ENCODE results near the gene MTMR3.

MTMR3 gene

DNA sequence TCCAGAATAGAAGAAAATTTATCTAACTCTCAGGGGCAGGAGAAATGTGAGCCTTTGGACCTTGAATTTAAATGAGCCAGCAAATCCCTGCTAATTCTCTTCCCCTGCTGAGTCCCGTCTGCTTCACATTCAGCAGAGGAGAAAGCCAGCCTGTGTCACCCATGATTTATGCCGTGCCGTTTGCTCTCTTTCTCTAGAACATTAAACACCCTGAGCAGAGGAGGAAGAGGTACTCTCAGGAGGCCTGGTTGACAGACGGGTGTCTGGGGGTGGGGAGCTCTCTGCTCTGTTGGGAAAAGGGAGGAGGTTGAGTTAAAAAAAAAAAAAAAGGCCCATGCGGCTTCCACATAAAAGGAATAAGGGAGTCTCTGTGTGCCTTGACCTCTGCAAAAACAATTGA lies 11.3 kb upstream of the MTMR3 start:
- DNase-seq: no peak

DNA sequence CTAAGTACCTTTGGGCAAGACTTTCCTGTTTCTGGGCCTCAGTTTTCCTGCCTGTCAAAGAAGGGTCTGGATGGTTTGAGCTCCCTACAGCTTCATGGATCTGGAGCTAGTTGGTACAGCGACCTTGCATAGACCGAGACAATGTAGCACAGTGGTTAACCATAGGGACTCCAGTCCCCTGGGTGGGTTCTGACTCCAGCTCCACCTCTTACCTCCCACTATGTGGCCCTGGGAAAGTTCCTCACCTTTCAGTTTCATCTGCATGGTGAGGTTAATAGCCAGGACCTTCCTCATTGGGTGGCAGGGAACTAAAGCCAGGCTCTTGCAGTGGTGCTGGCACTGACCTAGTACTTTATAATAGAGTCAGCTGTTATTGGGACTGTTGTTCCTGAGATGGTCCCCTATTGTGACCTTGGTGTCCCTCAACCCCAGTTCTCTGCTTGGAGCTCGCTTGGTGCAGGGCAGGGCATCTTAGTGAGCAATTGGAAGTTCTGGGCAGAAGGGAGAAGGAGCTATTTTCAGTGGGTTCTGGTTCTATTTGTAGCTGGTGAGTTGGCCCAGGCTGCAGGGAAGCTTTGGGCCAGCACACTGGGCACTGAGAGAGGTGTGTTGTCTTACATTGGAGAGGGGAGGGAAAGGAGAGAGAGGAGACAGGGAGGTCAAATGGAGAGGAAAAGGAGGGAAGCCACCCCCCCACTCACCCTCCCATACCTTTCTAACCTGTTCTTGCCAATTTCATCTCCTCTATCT lies 10.7 kb upstream of the MTMR3 start:
- DNase-seq: no peak

DNA sequence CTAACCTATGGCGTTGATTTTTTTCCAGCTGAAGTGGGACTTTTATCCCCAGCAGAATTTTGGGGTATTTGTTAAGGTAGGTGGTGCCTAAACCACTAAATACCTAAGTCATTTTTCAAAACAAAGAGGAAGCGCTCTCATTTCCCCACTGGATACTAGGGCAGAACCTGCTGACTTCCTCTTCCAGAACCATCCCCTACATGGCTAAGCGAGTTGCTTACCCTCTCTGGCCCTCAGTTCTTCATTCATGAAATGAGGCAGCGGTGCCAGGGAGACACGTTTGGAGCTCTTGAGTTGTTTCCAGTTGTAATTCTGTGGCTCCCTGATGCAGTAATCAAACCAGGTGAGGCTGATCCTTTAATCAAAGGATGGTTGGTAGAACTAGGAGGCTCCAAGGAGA lies 10.0 kb upstream of the MTMR3 start:
- no peak for DNase-seq

DNA sequence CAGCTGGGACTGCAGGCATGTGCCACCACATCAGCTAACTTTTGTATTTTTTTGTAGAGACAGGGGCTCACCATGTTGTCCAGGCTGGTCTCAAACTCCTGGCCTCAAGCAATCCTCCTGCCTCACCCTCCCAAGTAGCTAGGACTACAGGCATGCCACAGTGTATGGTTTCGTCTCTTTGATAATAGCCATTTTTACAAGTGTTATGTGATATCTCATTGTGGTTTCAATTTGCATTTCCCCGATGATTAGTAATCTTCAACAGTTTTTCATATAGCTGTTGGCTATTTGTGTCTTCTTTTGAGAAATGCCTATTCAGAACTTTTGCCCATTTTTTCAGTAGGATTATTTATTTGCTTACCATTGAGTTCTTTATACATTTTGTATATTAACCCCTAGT lies 9.0 kb upstream of the MTMR3 start:
- DNase-seq: no peak

DNA sequence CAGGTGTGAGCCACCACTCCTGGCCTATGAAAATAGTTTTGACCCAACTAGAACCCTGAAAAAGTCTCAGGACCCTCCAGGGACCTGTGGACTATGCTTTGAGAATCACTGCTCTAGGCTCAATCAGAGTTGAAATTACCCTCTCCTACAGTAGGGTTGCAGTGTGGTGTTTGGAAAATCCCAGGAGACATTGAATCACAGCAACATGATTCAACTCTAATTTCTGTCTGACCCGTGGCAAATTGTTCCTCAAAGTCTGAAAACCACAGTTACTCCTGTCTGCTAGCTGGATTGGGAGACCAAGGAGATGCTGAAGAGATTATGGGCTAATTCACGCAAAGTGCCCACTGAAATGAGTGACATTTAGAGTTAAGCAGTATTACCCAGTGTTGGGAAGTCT lies 5.4 kb upstream of the MTMR3 start:
- DNase-seq: no peak

DNA sequence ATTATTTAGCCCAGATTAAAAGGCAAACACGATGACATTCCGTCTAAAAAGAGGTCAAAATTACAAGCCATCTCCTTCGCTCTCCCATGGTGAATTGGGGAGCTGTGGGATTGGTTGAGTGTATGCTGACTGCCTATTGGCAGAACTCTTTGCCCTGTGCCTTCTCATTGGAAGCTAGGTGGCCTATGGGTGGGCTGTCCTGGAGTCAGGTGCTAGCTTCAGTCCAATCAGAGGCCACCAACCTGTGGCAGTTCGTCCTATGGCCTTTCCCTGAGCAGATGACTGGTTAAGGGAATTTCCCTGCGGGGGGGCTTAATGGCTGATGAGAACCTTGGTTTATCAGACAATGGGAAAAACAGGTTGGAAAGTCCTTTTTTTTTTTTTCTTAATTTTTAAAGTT lies 3.2 kb upstream of the MTMR3 start:
- no peak for DNase-seq

DNA sequence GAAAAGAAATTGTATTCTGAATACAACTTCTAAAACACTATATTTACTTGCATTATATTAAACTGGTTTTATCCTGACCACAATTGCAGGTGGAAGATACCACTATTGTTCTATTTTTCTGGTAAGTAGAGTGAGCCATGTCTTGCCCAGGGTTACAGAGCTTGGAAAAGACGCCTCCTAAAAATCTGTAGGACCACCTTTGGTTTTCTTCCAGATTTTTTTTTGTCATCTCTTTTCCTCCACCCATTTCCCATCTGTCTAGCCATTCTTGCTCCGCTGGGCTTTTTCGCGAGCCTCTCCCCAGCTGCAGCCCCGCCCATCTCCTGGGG lies 294 bp upstream of the MTMR3 start:
- no peak for DNase-seq

DNA sequence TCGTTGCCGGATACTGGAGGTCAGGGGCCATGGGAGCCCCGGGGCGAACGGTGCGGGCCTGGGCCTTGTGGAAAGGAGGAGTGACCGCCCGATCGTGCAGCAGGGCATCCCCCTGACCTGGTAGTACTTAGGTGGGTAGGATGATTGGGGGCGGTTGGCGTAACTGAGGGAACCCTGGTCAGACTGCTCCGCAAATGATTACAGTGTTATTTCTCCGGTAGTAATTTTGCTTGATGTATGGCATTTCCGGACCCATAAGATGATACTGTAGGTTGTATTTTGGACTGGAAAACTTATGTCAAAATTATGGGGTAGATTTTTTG lies 762 bp downstream of the MTMR3 start:
- no peak for DNase-seq

DNA sequence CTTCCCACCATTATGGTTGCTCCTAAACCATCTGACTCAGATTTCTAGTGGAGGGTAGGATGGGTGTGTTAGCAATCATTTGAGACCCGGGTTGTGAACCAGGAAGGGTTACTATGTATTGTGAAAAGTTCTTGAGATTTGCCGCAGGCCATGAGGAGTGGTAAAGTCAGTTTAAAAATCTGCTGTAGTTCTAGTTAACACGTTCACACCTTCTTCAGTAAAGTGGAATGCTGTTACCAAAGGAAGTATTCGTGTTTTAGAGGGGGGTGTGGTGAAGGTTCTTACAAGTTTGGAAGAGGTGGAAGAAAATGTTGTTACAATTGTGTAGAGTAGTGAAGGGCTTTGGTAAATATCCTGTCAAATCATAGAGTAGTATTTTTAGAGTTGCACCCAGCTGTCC lies 2.6 kb downstream of the MTMR3 start:
- DNase-seq: no peak

DNA sequence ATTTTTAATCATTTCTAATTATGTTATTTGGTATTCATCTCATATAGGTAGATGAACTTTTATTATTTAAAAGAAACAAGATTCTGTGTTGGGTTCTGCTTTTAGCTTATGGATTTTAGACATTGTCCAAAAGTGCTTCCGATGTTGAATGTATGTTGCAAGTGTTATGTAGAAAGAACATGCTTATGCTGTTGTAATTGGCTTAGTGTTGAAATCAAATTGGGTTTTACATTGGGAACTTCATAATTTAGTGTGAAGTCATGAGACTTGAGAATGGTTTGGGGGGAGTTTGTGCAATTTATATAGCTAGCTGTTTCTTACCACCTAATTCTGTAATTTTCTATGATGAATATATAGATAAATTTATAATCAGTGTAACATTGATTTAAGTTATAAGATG lies 3.6 kb downstream of the MTMR3 start:
- DNase-seq: no peak

DNA sequence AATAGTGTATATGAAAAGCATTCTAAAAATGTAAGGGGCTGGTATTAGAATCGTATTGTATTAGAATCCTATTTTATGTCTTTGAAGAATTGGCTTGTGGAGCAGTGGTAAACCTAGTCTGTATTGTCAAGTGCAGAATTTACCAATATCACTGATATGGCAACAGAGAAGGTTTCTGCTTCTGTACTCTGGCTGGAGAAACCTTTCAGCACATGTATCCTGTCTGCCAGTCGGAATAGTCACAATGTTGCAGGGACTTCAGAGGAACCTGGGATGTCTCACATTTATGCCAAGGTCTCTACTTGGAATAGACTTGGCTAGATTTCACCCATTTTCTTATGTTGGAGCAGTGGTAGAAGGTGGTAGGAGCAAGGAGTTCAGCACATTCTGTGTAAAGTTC lies 4.4 kb downstream of the MTMR3 start:
- DNase-seq: no peak

DNA sequence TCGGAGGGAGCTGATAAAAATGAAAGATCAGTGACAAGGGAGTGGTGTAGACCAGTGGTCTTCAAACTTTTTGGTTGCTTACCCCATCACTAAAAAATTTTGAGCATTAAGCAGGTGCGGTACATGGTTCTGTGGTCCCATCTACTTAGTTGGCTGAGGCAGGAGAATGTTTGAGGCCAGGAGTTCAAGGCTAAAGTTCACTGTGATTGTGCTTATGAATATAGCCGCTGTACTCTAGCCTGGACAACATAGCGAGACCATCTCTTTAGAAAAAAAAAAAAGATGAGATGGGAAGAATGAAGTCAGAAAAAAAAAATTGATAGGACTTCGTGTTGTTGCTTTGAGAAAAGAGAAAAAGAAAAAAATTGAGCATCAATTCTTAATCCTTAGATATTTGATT lies 7.8 kb downstream of the MTMR3 start:
- DNase-seq: no peak

DNA sequence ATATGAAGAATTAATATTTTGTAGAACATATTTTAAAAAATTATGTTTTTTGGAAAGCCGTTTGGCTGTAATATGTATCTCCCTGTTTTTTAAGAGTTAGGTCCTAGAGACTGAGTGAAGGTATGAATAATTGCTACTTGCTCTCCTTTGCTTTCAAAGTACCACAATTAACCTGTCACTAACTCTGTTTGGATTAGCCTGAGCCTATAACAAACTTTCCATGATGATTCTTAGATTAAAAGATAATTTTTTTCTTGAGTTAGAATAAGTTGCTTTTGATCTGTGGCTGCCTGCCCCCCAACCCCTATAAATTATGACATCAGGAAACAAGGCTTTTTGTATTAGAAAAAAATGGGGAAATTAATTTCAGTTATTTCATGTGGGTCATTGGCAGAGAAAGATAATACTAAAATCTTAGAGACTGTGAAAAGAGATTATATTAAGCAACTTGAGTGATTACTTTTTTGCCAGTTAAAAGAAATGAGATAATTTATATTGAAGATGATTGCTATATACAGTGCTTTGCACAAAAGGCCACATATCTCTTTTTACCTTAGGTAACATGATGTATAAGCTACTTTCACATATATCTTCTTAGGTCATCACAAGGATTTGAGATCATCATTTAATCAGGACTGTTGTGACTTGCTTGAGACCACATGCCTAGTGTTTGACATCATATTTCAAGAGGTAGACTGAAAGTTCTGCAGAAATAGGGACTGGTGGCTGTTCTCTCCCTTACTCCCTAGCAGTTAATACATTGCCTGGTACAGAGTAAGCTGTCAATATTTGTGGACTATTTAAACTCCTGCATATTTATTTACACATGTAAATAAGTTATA lies 9.6 kb downstream of the MTMR3 start:
- DNase-seq: no peak

DNA sequence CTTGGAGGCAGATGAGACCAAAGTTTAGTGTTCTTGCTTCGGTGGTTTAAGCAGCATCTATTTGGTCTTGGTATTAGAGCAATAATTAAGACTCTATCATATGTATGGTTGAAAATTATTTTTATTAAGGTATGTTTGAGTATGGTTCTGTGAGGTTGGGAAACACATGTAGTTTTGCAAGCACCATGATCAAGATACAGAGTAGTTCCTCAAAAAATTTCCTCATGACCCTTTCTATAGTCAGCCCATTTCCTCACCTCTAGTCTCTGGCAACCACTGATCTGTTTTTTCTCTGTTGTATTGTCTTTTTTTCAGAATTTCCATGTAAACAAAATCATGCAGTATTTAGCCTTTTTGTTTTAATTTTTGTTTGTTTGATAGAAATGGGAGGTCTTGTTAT lies 18.4 kb downstream of the MTMR3 start:
- DNase-seq: no peak

DNA sequence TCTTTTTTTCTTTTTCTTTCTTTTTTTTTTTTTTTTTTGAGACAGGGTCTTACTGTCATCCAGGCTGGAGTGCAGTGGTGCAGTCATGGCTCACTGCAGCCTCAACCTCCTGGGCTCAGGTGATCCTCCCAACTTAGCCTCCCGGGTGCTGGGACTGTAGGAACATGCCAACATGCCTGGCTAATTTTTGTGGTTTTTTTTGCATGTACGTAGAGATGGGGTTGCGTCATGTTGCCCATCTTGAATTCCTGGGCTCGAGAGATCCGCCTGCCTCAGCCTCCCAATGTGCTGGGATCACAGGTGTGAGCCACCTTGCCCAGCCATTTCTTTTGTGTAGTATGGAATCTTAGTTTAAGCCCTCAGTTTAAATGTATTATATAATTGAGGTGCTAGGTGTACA lies 20.4 kb downstream of the MTMR3 start:
- DNase-seq: no peak

DNA sequence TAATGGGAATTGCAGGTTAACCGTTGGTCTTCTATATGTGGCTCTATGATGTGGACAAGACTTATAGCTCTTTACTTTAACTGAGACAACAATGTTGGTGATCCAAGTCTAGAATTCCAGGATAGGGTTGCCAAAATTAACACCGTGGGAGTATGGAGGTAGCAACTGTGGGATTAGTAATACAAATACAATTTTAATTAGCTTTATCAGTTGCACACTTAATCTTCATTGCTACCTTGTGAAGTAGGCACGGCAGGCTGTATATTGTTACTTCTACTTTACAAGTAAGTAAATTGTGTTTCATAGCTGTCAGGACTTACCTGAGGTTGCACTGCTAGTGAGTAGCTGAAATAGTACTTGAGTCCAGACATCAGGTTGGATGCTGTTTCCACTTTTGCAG lies 21.0 kb downstream of the MTMR3 start:
- DNase-seq: no peak

DNA sequence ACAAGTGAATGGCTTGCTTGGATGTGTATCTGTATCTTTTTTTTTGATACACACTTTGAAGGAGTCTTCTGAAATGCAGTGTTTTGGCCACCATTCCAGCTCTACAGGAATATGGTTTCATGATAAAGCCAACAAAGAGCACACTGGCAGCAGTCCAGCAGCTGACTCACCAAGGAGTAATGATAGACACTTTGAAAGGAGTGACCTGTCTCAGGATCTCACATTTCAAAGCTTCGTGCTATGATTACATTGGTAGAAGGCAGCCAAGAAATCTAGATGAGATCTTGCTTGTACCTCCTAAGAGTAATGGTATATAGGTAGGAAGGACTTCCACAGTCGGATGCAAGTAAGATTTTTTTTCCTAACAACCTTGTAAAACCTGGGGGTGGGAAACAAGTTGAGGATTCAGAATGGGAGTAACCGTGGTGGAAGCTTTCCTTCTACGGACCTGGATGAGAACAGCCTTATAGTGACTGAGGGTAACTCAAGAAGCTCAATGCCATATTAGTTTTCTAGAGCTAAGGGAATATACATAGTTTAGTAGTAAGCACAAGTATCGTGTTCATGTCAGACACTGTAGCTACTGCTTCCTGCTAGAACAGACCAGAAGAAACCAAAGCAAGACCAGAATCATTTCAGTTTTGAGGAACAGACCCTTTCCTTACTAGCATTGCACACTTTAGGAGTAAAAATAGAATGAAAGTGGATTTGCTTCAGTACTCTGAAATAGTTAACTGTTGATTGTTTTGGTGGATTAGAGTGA lies 25.0 kb downstream of the MTMR3 start:
- DNase-seq: no peak

DNA sequence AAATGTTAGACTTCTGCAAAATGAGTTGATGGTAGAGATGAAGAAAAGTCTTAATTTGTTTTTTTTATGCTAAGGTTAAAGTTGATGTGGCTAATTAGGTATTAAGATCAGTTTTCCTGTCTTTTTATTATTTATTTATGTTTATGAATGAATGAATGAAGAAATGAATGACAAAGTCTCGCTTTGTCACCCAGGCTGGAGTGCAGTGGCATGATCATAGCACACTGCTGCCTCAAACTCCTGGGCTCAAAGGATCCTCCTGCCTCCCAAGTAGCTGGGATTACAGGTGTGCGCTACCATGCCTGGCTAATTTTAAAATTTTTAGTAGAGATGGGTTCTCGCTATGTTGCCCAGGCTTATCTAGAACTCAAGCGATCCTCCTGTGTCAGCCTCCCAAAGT lies 29.2 kb downstream of the MTMR3 start:
- no peak for DNase-seq

DNA sequence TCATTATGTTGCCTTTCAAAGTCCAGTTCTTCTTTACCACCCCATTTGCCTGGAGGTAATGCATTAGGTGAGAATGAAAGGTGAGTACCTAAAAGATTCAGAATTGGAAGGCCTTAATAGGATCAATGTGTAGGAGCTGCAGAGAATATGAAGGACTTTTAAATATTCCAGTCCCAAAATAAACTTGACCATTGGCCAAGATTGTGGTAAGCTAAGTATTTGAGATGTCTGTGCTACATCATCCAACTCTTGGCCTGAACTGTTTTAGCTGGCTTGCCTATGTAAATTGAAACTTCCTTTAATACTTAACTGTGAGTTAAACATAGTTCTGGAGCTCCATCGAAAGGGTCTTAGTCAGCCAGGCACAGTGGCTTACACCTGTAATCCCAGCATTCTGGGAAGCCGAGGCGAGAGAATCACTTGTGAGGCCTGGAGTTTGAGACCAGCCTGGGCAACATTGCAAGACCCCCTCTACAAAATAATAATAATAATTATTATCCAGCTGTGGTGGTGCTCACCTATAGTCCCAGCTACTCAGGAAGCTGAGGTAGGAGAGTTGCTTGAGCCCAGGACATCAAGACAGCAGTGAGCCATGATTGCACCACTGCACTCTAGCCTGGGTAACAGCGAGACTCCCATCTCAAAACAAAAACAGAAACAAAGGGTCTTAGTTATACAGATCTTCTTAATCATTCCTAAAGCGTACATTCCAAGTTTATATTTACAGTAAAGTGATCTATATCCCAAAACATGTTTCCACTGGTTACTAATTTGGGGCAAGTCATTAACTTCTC lies 29.8 kb downstream of the MTMR3 start:
- DNase-seq: no peak

DNA sequence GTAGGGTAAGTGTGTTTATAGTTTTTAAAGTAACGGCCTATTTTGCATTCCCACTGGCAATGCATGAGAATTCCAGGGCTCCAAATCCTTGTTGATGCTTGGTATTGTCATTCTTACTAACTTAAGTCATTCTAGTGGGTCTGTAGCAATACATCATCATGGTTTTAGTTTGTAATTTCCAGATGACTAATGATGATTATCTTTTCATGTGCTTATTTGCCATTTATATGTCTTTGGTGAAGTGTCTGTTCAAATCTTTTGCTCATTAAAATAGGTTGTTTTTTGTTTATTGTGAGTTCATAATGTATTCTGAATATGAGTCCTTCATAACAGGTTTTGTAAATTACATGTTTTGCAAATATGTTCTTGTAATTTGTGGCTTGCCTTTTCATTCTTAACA lies 31.2 kb downstream of the MTMR3 start:
- DNase-seq: no peak

DNA sequence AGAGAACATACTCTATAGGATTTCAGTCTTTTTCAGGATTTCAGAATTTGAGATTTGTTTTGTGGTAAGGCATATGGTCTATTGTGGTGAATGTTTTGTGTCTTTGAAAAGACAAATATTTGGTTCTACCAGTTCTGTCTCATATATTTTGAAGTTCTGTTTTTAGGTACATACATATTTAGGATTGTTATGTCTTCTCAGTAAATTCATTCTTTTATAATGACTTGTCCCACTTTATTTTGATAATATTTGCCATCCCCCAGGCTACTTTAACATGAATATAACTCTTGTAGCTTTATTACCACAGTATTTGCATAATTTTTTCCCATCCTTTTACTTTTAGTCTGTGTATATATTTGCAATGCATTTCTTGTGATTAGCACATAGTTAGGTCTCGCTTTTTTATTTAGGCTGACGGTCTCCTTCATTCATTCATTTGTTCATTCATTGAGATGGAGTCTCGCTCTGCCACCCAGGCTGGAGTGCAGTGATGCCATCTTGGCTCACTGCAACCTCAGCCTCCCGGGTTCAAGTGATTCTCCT lies 32.1 kb downstream of the MTMR3 start:
- no peak for DNase-seq

DNA sequence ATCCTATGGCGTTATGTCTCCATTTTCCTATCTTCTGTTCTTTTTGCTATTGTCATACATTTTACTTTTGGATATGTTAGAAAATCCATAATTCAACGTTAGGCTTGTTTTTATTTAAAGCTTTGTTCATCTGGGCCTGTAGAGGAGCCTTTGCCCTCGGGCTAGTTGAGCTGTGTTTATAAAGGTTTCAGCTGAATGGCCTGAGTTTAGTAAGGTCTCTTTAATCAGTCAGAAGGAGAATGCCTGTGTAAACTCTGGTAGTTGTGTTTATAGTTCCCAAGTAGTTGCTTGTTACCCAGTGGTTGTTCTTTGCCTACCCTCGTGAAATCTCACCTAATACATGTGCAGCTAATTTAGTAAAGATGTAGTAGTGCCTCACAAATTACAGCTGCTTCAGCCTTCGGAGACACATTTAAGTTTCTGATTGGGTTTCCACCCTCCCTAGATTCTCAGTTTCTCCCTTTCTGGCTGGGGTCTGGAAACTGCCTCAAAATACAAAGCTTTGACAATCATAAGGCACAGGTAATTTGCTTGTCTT lies 33.1 kb downstream of the MTMR3 start:
- no peak for DNase-seq
